H1 (cell line): ENCODE data around the gene NRXN3. TPM values are rescaled to one million over a fixed set of nuclear protein-coding genes. Genes with fewer than 3 reads are reported as not detected.

Experiments
- CTCF ChIA-PET: fragments of 300-600 bp; sonication (Branson Sonifier 250); formaldehyde crosslinking; loops from one replicate; lab custom pipeline; 2021; ENCODE audit not compliant: partially characterized antibody; lab: Charles Lee
- POLR2A ChIA-PET: fragments of 300-600 bp; sonication (Branson Sonifier 250); formaldehyde crosslinking; loops from one replicate; lab custom pipeline; 2021; ENCODE audit warnings: inconsistent platforms; ENCODE audit not compliant: partially characterized antibody; lab: Charles Lee
- DNase-seq, 2 experiments: peaks; one replicate each; pipeline versions ENCODE4 v3.0.0 to v3.0.0-alpha.2; 2010 to 2022; ENCODE audit warnings: low spot score in 2 of 2, low read depth in 1 of 2, mixed read lengths in 1 of 2
- FAIRE-seq: peaks from 2 replicates; lab custom pipeline; 2011; peaks lifted over from hg19 to GRCh38; lab: Jason Lieb, UNC
- H2AFZ ChIP-seq: 2 replicates; pipeline ENCODE4 v1.8.1; 2012; ENCODE audit warnings: low read length, inconsistent platforms
- H2AK5ac ChIP-seq: 2 replicates; pipeline ENCODE4 v1.6.1; 2013; ENCODE audit warnings: low read depth, low read length
- H2BK120ac ChIP-seq: replicated peaks from 2 replicates; pipeline ENCODE3; 2013; ENCODE audit warnings: low read depth, low read length, inconsistent platforms
- H2BK12ac ChIP-seq: 2 replicates; pipeline ENCODE4 v1.6.1; 2013; ENCODE audit warnings: low read depth, low read length
- H2BK15ac ChIP-seq: 2 replicates; pipeline ENCODE4 v1.6.1; 2013; ENCODE audit warnings: low read length
- H2BK20ac ChIP-seq: 2 replicates; pipeline ENCODE4 v1.6.1; 2013; ENCODE audit warnings: low read length
- H2BK5ac ChIP-seq: 2 replicates; pipeline ENCODE4 v1.6.1; 2013; ENCODE audit warnings: low read depth, low read length
- H3K14ac ChIP-seq: 2 replicates; pipeline ENCODE4 v1.6.1; 2013; ENCODE audit warnings: inconsistent platforms; ENCODE audit not compliant: insufficient read length
- H3K18ac ChIP-seq: 2 replicates; pipeline ENCODE4 v1.6.1; 2013; ENCODE audit warnings: low read length; ENCODE audit errors: extremely low read depth
- H3K23ac ChIP-seq: 2 replicates; pipeline ENCODE4 v1.6.1; 2013; ENCODE audit warnings: inconsistent platforms; ENCODE audit not compliant: insufficient read length
- H3K23me2 ChIP-seq: 2 replicates; pipeline ENCODE4 v1.6.1; 2013; ENCODE audit warnings: low read depth, low read length
- H3K27ac ChIP-seq: 2 replicates; pipeline ENCODE4 v1.6.1; 2011; ENCODE audit warnings: low read depth, low read length, inconsistent platforms
- H3K27me3 ChIP-seq, 4 experiments: replicated peaks in 1 of 4; 1 replicate in 1 of 4; 2 replicates in 3 of 4; pipeline versions ENCODE4 v1.6.1 to v1.8.1; 2011 to 2013; ENCODE audit warnings: low read length in 3 of 4, mild to moderate bottlenecking in 3 of 4, inconsistent platforms in 2 of 4, mixed read lengths in 2 of 4, moderate library complexity in 1 of 4; ENCODE audit not compliant: control insufficient read depth in 3 of 4, insufficient read depth in 3 of 4; ENCODE audit errors: extremely low read depth in 1 of 4
- H3K36me3 ChIP-seq, 4 experiments: 2 replicates each; pipeline versions ENCODE4 v1.6.1 to v1.8.1; 2011 to 2013; ENCODE audit warnings: mild to moderate bottlenecking in 4 of 4, low read length in 3 of 4, moderate library complexity in 2 of 4, control low read depth in 1 of 4, inconsistent platforms in 1 of 4; ENCODE audit not compliant: insufficient read depth in 4 of 4, control insufficient read depth in 2 of 4
- H3K4ac ChIP-seq: replicated peaks from 2 replicates; pipeline ENCODE3; 2013; ENCODE audit warnings: low read length, low read depth, mixed read lengths, inconsistent platforms; ENCODE audit not compliant: insufficient read length
- H3K4me1 ChIP-seq, 4 experiments: replicated peaks in 1 of 4; 1 replicate in 1 of 4; 2 replicates in 3 of 4; pipeline versions ENCODE4 v1.6.1 to v1.8.1; 2011 to 2013; ENCODE audit warnings: low read length in 3 of 4, inconsistent platforms in 2 of 4, mixed read lengths in 1 of 4; ENCODE audit not compliant: insufficient read depth in 4 of 4, control insufficient read depth in 3 of 4
- H3K4me2 ChIP-seq, 2 experiments: 2 replicates each; pipeline versions ENCODE4 v1.6.1 to v1.8.1; 2011 to 2013; ENCODE audit warnings: low read depth in 2 of 2, low read length in 2 of 2, control low read depth in 1 of 2, inconsistent platforms in 1 of 2, mild to moderate bottlenecking in 1 of 2; ENCODE audit not compliant: insufficient read depth in 1 of 2
- H3K4me3 ChIP-seq, 4 experiments: fragments of 200-600, 300-600 bp in 1 of 4; sonication (generic), shearing (Covaris generic), sonication (Bioruptor Twin) in 1 of 4; 2 replicates each; pipeline versions ENCODE4 v1.5.1 to v1.8.1; 2011 to 2016; ENCODE audit warnings: low read length in 4 of 4, low read depth in 3 of 4, control low read depth in 2 of 4, inconsistent platforms in 2 of 4, mild to moderate bottlenecking in 2 of 4, mixed read lengths in 1 of 4, moderate library complexity in 1 of 4; ENCODE audit not compliant: insufficient read depth in 2 of 4; ENCODE audit errors: extremely low read depth in 1 of 4
- H3K56ac ChIP-seq: replicated peaks from 2 replicates; pipeline ENCODE3; 2013; ENCODE audit warnings: low read depth, mild to moderate bottlenecking, mixed read lengths, low read length, inconsistent platforms; ENCODE audit not compliant: insufficient read length
- H3K79me1 ChIP-seq: 2 replicates; pipeline ENCODE4 v1.6.1; 2013; ENCODE audit warnings: low read depth, low read length, control low read depth
- H3K79me2 ChIP-seq, 2 experiments: 2 replicates each; pipeline versions ENCODE4 v1.6.1 to v1.8.1; 2012 to 2013; ENCODE audit warnings: low read length in 2 of 2, mild to moderate bottlenecking in 2 of 2, inconsistent platforms in 1 of 2; ENCODE audit not compliant: insufficient read depth in 2 of 2, control insufficient read depth in 1 of 2
- H3K9ac ChIP-seq, 4 experiments: replicated peaks in 1 of 4; 1 replicate in 1 of 4; 2 replicates in 3 of 4; pipeline versions ENCODE4 v1.6.1 to v1.8.1; 2011 to 2013; ENCODE audit warnings: low read depth in 3 of 4, low read length in 3 of 4, control low read depth in 2 of 4, mild to moderate bottlenecking in 2 of 4, moderate library complexity in 2 of 4, inconsistent platforms in 1 of 4; ENCODE audit errors: extremely low read depth in 1 of 4
- H3K9me3 ChIP-seq, 2 experiments: 2 replicates each; pipeline versions ENCODE4 v1.6.1 to v1.8.1; 2012 to 2013; ENCODE audit warnings: mild to moderate bottlenecking in 2 of 2, moderate library complexity in 2 of 2, control low read depth in 1 of 2, inconsistent platforms in 1 of 2, low read depth in 1 of 2, low read length in 1 of 2, mixed read lengths in 1 of 2; ENCODE audit not compliant: insufficient read depth in 2 of 2
- H4K20me1 ChIP-seq, 2 experiments: replicated peaks in 1 of 2; 2 replicates each; pipeline versions ENCODE3 to v1.8.1; 2011 to 2013; ENCODE audit warnings: inconsistent platforms in 2 of 2, low read length in 2 of 2, mild to moderate bottlenecking in 1 of 2; ENCODE audit not compliant: insufficient read depth in 2 of 2, control insufficient read depth in 1 of 2
- H4K5ac ChIP-seq: 2 replicates; pipeline ENCODE4 v1.6.1; 2013; ENCODE audit warnings: low read length, low read depth, mixed read lengths, inconsistent platforms; ENCODE audit not compliant: insufficient read length
- H4K8ac ChIP-seq: 2 replicates; pipeline ENCODE4 v1.8.0; 2013; ENCODE audit warnings: mild to moderate bottlenecking, moderate library complexity, low read length, inconsistent platforms; ENCODE audit not compliant: insufficient read depth; ENCODE audit errors: extremely low read depth
- H4K91ac ChIP-seq: replicated peaks from 2 replicates; pipeline ENCODE3; 2013; ENCODE audit warnings: low read length, mixed read lengths, inconsistent platforms; ENCODE audit not compliant: insufficient read length
- BCL11A ChIP-seq, 2 experiments: IDR thresholded peaks; one replicate each; pipeline ENCODE4 v1.6.1; 2011; ENCODE audit warnings: low read depth in 2 of 2, low read length in 2 of 2, mild to moderate bottlenecking in 2 of 2
- CHD2 ChIP-seq: IDR thresholded peaks from 2 replicates; pipeline ENCODE4 v1.6.1; 2012; ENCODE audit warnings: low read length, improper control_type of control experiment
- EP300 ChIP-seq, 2 experiments: IDR thresholded peaks; 1 replicate in 1 of 2; 2 replicates in 1 of 2; pipeline ENCODE4 v1.6.1; 2011 to 2012; ENCODE audit warnings: low read depth in 2 of 2, low read length in 2 of 2, mild to moderate bottlenecking in 2 of 2, borderline replicate concordance in 1 of 2, inconsistent platforms in 1 of 2, moderate library complexity in 1 of 2
- GTF2F1 ChIP-seq: IDR thresholded peaks from 2 replicates; pipeline ENCODE4 v1.6.1; 2012; ENCODE audit warnings: low read depth, low read length, improper control_type of control experiment, borderline replicate concordance
- MAX ChIP-seq: IDR thresholded peaks from 2 replicates; pipeline ENCODE4 v1.6.1; 2012; ENCODE audit warnings: inconsistent platforms
- POLR2AphosphoS5 ChIP-seq: IDR thresholded peaks from 2 replicates; pipeline ENCODE4 v1.6.1; 2011; ENCODE audit warnings: low read depth, low read length
- RAD21 ChIP-seq, 2 experiments: IDR thresholded peaks in 1 of 2; conservative IDR thresholded peaks in 1 of 2; 2 replicates each; pipeline ENCODE4 v1.6.1; 2011; ENCODE audit warnings: low read depth in 2 of 2, low read length in 2 of 2, improper control_type of control experiment in 1 of 2, inconsistent platforms in 1 of 2, mild to moderate bottlenecking in 1 of 2, moderate library complexity in 1 of 2
- RNF2 ChIP-seq: fragments of 200-900, 300-1000 bp; sonication (generic); IDR thresholded peaks from 2 replicates; pipeline ENCODE4 v1.7.1; 2016; ENCODE audit warnings: borderline replicate concordance, low read depth, mild to moderate bottlenecking, antibody characterized with exemption, low read length; ENCODE audit not compliant: poor library complexity, severe bottlenecking; ENCODE audit errors: missing control alignments
- SP2 ChIP-seq: IDR thresholded peaks from 2 replicates; pipeline ENCODE4 v1.6.1; 2012; ENCODE audit warnings: mild to moderate bottlenecking, low read length, inconsistent platforms
- SRF ChIP-seq: IDR thresholded peaks from 2 replicates; pipeline ENCODE4 v1.6.1; 2011; ENCODE audit warnings: mild to moderate bottlenecking, low read depth, low read length, moderate library complexity
- TCF12 ChIP-seq: IDR thresholded peaks from 2 replicates; pipeline ENCODE4 v1.6.1; 2011; ENCODE audit warnings: low read depth, mild to moderate bottlenecking, low read length
- YY1 ChIP-seq: IDR thresholded peaks from 2 replicates; pipeline ENCODE4 v1.6.1; 2011; ENCODE audit warnings: low read depth, mild to moderate bottlenecking, low read length
- WGBS, 2 experiments: shearing (Covaris generic) in 1 of 2; methylation state at CpG; one replicate each; pipeline versions ENCODE4 v1.1.6 to v1.1.7; 2013 to 2015; ENCODE audit warnings: low lambda C conversion rate in 2 of 2, mixed read lengths in 2 of 2, inconsistent platforms in 1 of 2, low coverage in 1 of 2, missing lambda C conversion rate in 1 of 2; ENCODE audit not compliant: insufficient replicate concordance in 2 of 2, insufficient coverage in 1 of 2, insufficient read length in 1 of 2; ENCODE audit errors: extremely low coverage in 1 of 2, missing lambda C conversion rate in 1 of 2; 5-methylcytosine and 5-hydroxymethylcytosine counted together
- polyA plus RNA-seq, 7 experiments: library from polyadenylated mRNA; depleted of rRNA in 3 of 7; stranded (reverse) in 5 of 7; unstranded in 2 of 7; fragments of >200 nt in 5 of 7; fragments of 200-250 nt in 2 of 7; gene quantifications; 1 replicate in 5 of 7; 2 replicates in 1 of 7; 4 replicates in 1 of 7; pipeline versions ENCODE4 v1.2.1 to v1.2.3, GENCODE V29; 2011 to 2013; ENCODE audit warnings: missing spikeins in 2 of 7, mixed read lengths in 2 of 7
- total RNA-seq: library from RNA; stranded (reverse); fragmentation: NEBNext Ultra II Directional; extraction: Animal tissue kit (Norgen Biotek cat#: 25700); gene quantifications from 2 replicates; pipeline ENCODE4 v1.2.1, GENCODE V29; 2021
- TF ChIP-seq, protein P1 (sequence below): IDR thresholded peaks from 2 replicates; pipeline ENCODE4 v1.6.1; 2012; ENCODE audit warnings: low read length, inconsistent platforms

NRXN3 gene
- total and polyA plus RNA-seq, 2 of the 8 experiments (the other 6 are each of a cell fraction or from before 2014, with no cell fraction given): 2.6 to 4.1 TPM

DNA sequence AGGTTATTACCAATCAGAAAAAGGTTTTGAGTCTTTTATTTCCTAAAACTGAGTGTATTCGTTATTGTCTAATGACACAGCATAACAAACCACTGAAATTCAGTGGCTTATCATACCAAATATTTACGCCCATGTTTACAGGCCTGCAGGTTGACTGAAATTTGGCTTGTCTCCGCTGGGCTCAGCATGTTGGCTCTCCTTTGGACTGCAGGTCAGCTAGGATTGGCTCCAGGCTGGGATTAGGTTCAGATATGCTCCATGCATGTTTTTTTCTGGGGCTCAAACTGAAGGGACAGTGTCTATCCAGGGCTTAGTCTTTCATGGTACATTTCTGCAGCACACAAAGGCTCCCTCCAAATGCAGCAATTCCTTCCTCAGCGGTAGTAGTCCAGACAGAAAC is 1471.2 kb downstream of the NRXN3 start:
- DNase-seq (no peak), FAIRE-seq (no peak)
- Histone ChIP-seq H3K79me1 (no peaks in the 10 kb centered on the region), H4K20me1 (no peaks in the 10 kb centered on the region), H3K23ac (no peak overlapping the region), H3K36me3 (no peaks in the 10 kb centered on the region), H4K91ac (no peak overlapping the region), H3K4me1 (no peaks in the 10 kb centered on the region), H2BK120ac (no peak overlapping the region), H3K9me3 (no peaks in the 10 kb centered on the region), H3K56ac (no peak overlapping the region), H2AFZ (no peak overlapping the region), H3K27ac (no peak overlapping the region), H3K9ac (no peak overlapping the region), H4K5ac (no peak overlapping the region), H3K79me2 (no peaks in the 10 kb centered on the region), H2BK12ac (no peak overlapping the region), H4K8ac (no peak overlapping the region), H3K27me3 (no peaks in the 10 kb centered on the region), H3K23me2 (no peaks in the 10 kb centered on the region), H3K4ac (no peak overlapping the region), H3K14ac (no peak overlapping the region), H2BK20ac (no peak overlapping the region), H2AK5ac (no peak overlapping the region), H3K4me3 (no peak overlapping the region), H2BK5ac (no peak overlapping the region), H2BK15ac (no peak overlapping the region), H3K18ac (no peak overlapping the region), H3K4me2 (no peak overlapping the region)
- WGBS, 2 experiments: 94% methylated on average over 4 of the region's 4 CpGs; no CpG with 5 or more reads in 1 of the 2 experiments
- CTCF ChIA-PET: no interaction called here
- POLR2A ChIA-PET: no interaction called here
- TF ChIP-seq CHD2: no peak
- no peak for TF ChIP-seq SP2
- TF ChIP-seq RNF2: no peak
- TF ChIP-seq, protein P1, sequence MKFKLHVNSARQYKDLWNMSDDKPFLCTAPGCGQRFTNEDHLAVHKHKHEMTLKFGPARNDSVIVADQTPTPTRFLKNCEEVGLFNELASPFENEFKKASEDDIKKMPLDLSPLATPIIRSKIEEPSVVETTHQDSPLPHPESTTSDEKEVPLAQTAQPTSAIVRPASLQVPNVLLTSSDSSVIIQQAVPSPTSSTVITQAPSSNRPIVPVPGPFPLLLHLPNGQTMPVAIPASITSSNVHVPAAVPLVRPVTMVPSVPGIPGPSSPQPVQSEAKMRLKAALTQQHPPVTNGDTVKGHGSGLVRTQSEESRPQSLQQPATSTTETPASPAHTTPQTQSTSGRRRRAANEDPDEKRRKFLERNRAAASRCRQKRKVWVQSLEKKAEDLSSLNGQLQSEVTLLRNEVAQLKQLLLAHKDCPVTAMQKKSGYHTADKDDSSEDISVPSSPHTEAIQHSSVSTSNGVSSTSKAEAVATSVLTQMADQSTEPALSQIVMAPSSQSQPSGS: no peak
- no peak for TF ChIP-seq MAX
- no peak for TF ChIP-seq RAD21 (IDR thresholded peaks at IDR 0.05 in 1 of 2, conservative IDR thresholded peaks at IDR 0.05 in 1 of 2; ENCODE audit: low read depth in 2 of 2, low read length in 2 of 2)
- no peak for TF ChIP-seq TCF12
- no peak for TF ChIP-seq BCL11A (IDR thresholded peaks at IDR 0.05; ENCODE audit: low read depth in 2 of 2, low read length in 2 of 2)
- TF ChIP-seq GTF2F1: no peak
- no peak for TF ChIP-seq POLR2AphosphoS5
- no peak for TF ChIP-seq EP300 (IDR thresholded peaks at IDR 0.05; ENCODE audit: borderline replicate concordance in 1 of 2, low read depth in 2 of 2, low read length in 2 of 2)
- TF ChIP-seq YY1: no peak
- TF ChIP-seq SRF: no peak
